Right renal pelvis (tissue), 4 donors: ENCODE data around the gene GNG4. TPM values are rescaled to one million over a fixed set of nuclear protein-coding genes. Genes with fewer than 3 reads are reported as not detected.
"Not testable (repeated sequence)": the region's sequence is repeated elsewhere in the genome, so short reads cannot be mapped to it uniquely, and the experiment has no call there.

ENCODE experiments used
- DNase-seq, 4 donors: peaks; one replicate each; pipeline ENCODE4 v3.0.0-alpha.2; 2013; ENCODE audit warnings: low read depth in 4 of 4, low spot score in 3 of 4, missing footprints in 1 of 4
- polyA plus RNA-seq, 4 donors: library from polyadenylated mRNA; unstranded; fragments of 120-200 nt; gene quantifications; one replicate each; pipeline ENCODE4 v1.2.1, GENCODE V29; 2013; ENCODE audit not compliant: insufficient read length in 4 of 4

Gene GNG4
- polyA plus RNA-seq, 4 donors = 3.4 to 5.0 (median 4.6) TPM

- no peak for DNase-seq
Measured at GRCh38 chr1:235588156-235588555, 61.4 kb downstream of the GNG4 start.

- no peak for DNase-seq
Measured at GRCh38 chr1:235586992-235587391, 62.6 kb downstream of the GNG4 start.

GRCh38 chr1:235586413-235586812, 63.2 kb downstream of the GNG4 start:
- DNase-seq = no peak

- DNase-seq = no peak
Measured at GRCh38 chr1:235584973-235585372, 64.6 kb downstream of the GNG4 start.

- DNase-seq = no peak
Measured at GRCh38 chr1:235583511-235584001, 66.0 kb downstream of the GNG4 start.

GRCh38 chr1:235582130-235582529, 67.5 kb downstream of the GNG4 start:
- no peak for DNase-seq

- no peak for DNase-seq
Measured at GRCh38 chr1:235579891-235580290, 69.7 kb downstream of the GNG4 start.

- DNase-seq = no peak
Measured at GRCh38 chr1:235575597-235575996, 74.0 kb downstream of the GNG4 start.

- DNase-seq = no peak
Measured at GRCh38 chr1:235573880-235574279, 75.7 kb downstream of the GNG4 start.

GRCh38 chr1:235572971-235573370, 76.6 kb downstream of the GNG4 start:
- DNase-seq = not testable (repeated sequence)

GRCh38 chr1:235571482-235571881, 78.1 kb downstream of the GNG4 start:
- DNase-seq = no peak

GRCh38 chr1:235567812-235568503, 81.6 kb downstream of the GNG4 start:
- no peak for DNase-seq

GRCh38 chr1:235566084-235566483, 83.5 kb downstream of the GNG4 start:
- no peak for DNase-seq

GRCh38 chr1:235563513-235564061, 86.0 kb downstream of the GNG4 start:
- DNase-seq = no peak

- no peak for DNase-seq
Measured at GRCh38 chr1:235562589-235562988, 87.0 kb downstream of the GNG4 start.

- DNase-seq = no peak
Measured at GRCh38 chr1:235558621-235559169, 90.9 kb downstream of the GNG4 start.

- no peak for DNase-seq
Measured at GRCh38 chr1:235557495-235557894, 92.1 kb downstream of the GNG4 start.

- no peak for DNase-seq
Measured at GRCh38 chr1:235556807-235557206, 92.8 kb downstream of the GNG4 start.

- no peak for DNase-seq
Measured at GRCh38 chr1:235553112-235553551, 96.5 kb downstream of the GNG4 start.

- no peak for DNase-seq
Measured at GRCh38 chr1:235552146-235552716, 97.4 kb downstream of the GNG4 start.

GRCh38 chr1:235549351-235550139, 100.0 kb downstream of the GNG4 start:
- no peak for DNase-seq
